Measurements from ENCODE around the gene PSMD14. TPM values are rescaled to one million over a fixed set of nuclear protein-coding genes. Genes with fewer than 3 reads are reported as not detected.

Gene PSMD14
- total RNA-seq (10 to 100 TPM; 17.1 to 22.1 TPM), total RNA-seq (18.9 to 292 (median 38.4) reads per million in 172 experiments)
- 24.4 TPM for polyA plus RNA-seq (2013, experiment 1 of 2)
- 25.9 TPM for polyA plus RNA-seq (2013, experiment 2 of 2)

DNA sequence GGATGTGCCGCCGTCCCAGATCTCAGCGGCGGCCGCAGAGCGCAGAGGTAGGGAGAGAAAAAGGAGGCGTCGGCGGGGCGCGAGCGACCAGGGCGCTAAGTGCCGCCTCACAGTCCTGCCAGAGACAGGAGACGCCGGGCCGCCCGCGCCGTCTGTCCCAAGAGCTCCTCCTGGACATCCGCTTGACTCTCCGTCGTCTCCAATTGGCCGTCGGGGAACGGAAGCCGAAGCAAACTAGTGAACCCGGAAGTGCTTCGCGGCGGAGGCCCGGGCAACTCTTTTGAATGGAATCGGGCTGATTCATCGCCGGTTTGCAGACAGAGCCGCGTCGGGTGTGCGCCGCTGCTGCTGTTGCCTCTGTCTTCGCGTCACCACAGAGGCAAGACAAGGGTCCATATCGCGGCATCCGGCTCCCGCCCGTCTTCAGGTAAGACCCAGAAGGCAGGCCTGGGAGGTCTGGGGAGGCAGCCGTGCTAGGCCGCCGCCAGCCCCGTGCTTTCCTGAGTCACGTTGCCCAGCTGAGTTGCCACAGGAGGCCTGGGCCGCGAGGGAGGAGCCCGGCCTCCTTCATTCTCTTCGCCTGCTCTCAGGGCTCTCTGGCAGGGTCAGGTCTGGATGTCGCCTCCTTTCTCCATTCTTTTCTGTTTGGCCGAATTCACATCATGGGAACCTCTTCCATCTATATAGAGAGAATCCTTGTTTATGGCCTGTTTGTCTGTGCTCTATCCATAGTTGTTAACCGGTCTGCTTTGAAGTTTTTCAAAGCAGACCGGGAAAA lies at the start of gene PSMD14:
PSMD14 (plus strand) TSS at position 248 of the 778 bp plus-strand sequence. CDS start 10,401 bp downstream, outside the sequence.
- H3K4me1 Mint-ChIP-seq (ENCODE audit: low read depth), result peaks cover 48% of the 10 kb centered on the region
- H3K27ac Mint-ChIP-seq, result peak within 1 kb of the TSS; percentile 93
- TF ChIP-seq, protein P1, sequence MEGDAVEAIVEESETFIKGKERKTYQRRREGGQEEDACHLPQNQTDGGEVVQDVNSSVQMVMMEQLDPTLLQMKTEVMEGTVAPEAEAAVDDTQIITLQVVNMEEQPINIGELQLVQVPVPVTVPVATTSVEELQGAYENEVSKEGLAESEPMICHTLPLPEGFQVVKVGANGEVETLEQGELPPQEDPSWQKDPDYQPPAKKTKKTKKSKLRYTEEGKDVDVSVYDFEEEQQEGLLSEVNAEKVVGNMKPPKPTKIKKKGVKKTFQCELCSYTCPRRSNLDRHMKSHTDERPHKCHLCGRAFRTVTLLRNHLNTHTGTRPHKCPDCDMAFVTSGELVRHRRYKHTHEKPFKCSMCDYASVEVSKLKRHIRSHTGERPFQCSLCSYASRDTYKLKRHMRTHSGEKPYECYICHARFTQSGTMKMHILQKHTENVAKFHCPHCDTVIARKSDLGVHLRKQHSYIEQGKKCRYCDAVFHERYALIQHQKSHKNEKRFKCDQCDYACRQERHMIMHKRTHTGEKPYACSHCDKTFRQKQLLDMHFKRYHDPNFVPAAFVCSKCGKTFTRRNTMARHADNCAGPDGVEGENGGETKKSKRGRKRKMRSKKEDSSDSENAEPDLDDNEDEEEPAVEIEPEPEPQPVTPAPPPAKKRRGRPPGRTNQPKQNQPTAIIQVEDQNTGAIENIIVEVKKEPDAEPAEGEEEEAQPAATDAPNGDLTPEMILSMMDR (IDR thresholded peaks at IDR 0.05), result no peak
- H3K27ac ChIP-seq (ENCODE audit: low read depth in 1 of 2, low read length in 2 of 2), result peak within 1 kb of the TSS; percentile 59 to 78
- H3K27me3 ChIP-seq (ENCODE audit: control insufficient read depth in 1 of 2, insufficient read depth in 2 of 2, low read length in 2 of 2), result no peaks in the 10 kb centered on the region
- H3K4me1 ChIP-seq (ENCODE audit: insufficient read depth, low read length), result peaks cover 5% of the 10 kb centered on the region
- peaks cover 25% of the 10 kb centered on the region for H3K36me3 Mint-ChIP-seq (ENCODE audit: low read depth)
- peaks cover 0 to 7% of the 10 kb centered on the region in 2 experiments for H3K9me3 ChIP-seq (ENCODE audit: control insufficient read depth in 1 of 2, insufficient read depth in 1 of 2, low read length in 2 of 2)
- peak within 1 kb of the TSS; percentile 81 for H3K4me3 ChIP-seq (ENCODE audit: low read length)
- ATAC-seq (ENCODE audit: poor library complexity), result peak; percentile 91
- intact Hi-C loops (cut with DNase I, micrococcal nuclease), result loop anchor here in 1 of 2 experiments (5.0 to 10.0 kb wide), 2 partner anchors 146 to 1036 kb away; partner anchors contain the start of genes GCA and TANK
- no peaks in the 10 kb centered on the region for H3K27me3 Mint-ChIP-seq
- H3K9me3 Mint-ChIP-seq, result peaks cover 3% of the 10 kb centered on the region
- peak within 1 kb of the TSS; percentile 98 for H3K4me3 Mint-ChIP-seq
- POLR2A ChIA-PET, result interaction anchor here (0.6 to 1.4 kb wide), 13 partner anchors 10 to 171 kb away, joined by 3 to 6 read pairs (median 3); no protein-coding TSS in a partner anchor
- CTCF ChIA-PET, result no interaction called here
- DNase-seq, result peak; percentile 74 to 94 (median 83)
- H3K36me3 ChIP-seq (ENCODE audit: insufficient read depth, low read length), result no peaks in the 10 kb centered on the region

DNA sequence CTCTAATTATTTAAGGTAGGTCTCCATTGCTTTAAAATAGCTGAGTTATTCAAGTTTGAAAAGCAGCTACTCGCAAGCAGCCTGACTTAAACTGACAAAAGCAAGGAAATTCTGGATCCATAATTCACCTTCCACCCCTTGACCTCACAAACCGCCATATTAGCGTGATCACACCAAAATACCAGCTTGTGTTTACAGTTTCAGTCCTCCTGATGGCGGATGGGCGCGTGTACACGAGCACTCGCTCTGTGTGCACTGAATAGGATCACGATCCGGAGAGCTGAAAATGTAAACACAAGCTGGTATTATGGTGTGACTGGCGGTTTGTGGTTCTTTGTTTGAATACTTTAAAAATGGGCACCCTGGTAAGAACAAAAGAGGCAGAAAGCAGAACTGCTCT lies 42.4 kb upstream of the PSMD14 start:
- Histone ChIP-seq H3K27me3 (ENCODE audit: control insufficient read depth in 1 of 2, insufficient read depth in 2 of 2, low read length in 2 of 2) (no peaks in the 10 kb centered on the region), H3K36me3 (ENCODE audit: insufficient read depth, low read length) (no peaks in the 10 kb centered on the region), H3K27ac (ENCODE audit: low read depth in 1 of 2, low read length in 2 of 2) (no peak overlapping the region), H3K9me3 (ENCODE audit: control insufficient read depth in 1 of 2, insufficient read depth in 1 of 2, low read length in 2 of 2) (no peaks in the 10 kb centered on the region), H3K4me3 (ENCODE audit: low read length) (no peak overlapping the region), H3K4me1 (ENCODE audit: insufficient read depth, low read length) (no peaks in the 10 kb centered on the region)
- H3K4me1 Mint-ChIP-seq (ENCODE audit: low read depth), result no peaks in the 10 kb centered on the region
- no peak overlapping the region for H3K4me3 Mint-ChIP-seq
- H3K27me3 Mint-ChIP-seq, result peaks cover 4% of the 10 kb centered on the region
- TF ChIP-seq, protein P1 (IDR thresholded peaks at IDR 0.05), result no peak
- ChIA-PET CTCF (no interaction called here), POLR2A (interaction anchor here (0.7 to 1.0 kb wide), 3 partner anchors 29 to 42 kb away, joined by 3 read pairs; no protein-coding TSS in a partner anchor)
- intact Hi-C loops (cut with DNase I, micrococcal nuclease), result no loop called here
- H3K36me3 Mint-ChIP-seq (ENCODE audit: low read depth), result no peaks in the 10 kb centered on the region
- H3K9me3 Mint-ChIP-seq, result no peaks in the 10 kb centered on the region
- ATAC-seq (ENCODE audit: poor library complexity) (no peak), DNase-seq (no peak)
- no peak overlapping the region for H3K27ac Mint-ChIP-seq

DNA sequence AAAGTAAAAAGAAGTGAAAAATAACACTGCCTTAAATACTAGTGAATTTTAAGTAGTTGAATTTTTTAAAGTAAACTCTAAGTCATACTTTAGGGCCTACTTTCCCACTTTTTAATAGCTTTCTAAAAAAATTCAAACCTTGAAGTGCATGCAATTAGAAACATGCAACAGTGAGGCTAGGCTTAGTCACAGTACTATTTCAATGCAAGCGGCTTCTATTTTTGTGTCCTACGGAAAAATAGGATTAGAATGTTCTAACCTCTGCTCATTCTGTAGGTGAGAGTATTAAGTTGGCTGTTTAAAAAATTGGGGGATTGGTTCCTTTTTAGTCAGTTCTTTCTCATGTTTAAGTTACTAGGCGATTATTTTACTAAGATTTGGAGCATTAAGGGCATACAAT lies 39.1 kb upstream of the PSMD14 start:
- no peaks in the 10 kb centered on the region for H3K4me1 ChIP-seq (ENCODE audit: insufficient read depth, low read length)
- no peaks in the 10 kb centered on the region for H3K27me3 ChIP-seq (ENCODE audit: control insufficient read depth in 1 of 2, insufficient read depth in 2 of 2, low read length in 2 of 2)
- intact Hi-C loops (cut with DNase I, micrococcal nuclease), result no loop called here
- Mint-ChIP-seq H3K4me1 (ENCODE audit: low read depth) (no peaks in the 10 kb centered on the region), H3K27ac (no peak overlapping the region), H3K9me3 (no peaks in the 10 kb centered on the region), H3K27me3 (peaks cover 8% of the 10 kb centered on the region), H3K4me3 (no peak overlapping the region), H3K36me3 (ENCODE audit: low read depth) (no peaks in the 10 kb centered on the region)
- ATAC-seq (ENCODE audit: poor library complexity) (no peak), DNase-seq (no peak)
- CTCF ChIA-PET, result no interaction called here
- no peaks in the 10 kb centered on the region for H3K9me3 ChIP-seq (ENCODE audit: control insufficient read depth in 1 of 2, insufficient read depth in 1 of 2, low read length in 2 of 2)
- H3K4me3 ChIP-seq (ENCODE audit: low read length), result no peak overlapping the region
- TF ChIP-seq, protein P1 (IDR thresholded peaks at IDR 0.05), result no peak
- POLR2A ChIA-PET, result no interaction called here
- H3K36me3 ChIP-seq (ENCODE audit: insufficient read depth, low read length), result no peaks in the 10 kb centered on the region
- H3K27ac ChIP-seq (ENCODE audit: low read depth in 1 of 2, low read length in 2 of 2), result no peak overlapping the region

Measured in CD4-positive, alpha-beta T cell (primary cell).